ENCODE results near the gene TNRC6B. TPM values are rescaled to one million over a fixed set of nuclear protein-coding genes. Genes with fewer than 3 reads are reported as not detected.
"Not testable (repeated sequence)": the region's sequence is repeated elsewhere in the genome, so short reads cannot be mapped to it uniquely, and the experiment has no call there.

TNRC6B gene
- total RNA-seq, 1 experiment from 2014 or later: 44.6 TPM

DNA sequence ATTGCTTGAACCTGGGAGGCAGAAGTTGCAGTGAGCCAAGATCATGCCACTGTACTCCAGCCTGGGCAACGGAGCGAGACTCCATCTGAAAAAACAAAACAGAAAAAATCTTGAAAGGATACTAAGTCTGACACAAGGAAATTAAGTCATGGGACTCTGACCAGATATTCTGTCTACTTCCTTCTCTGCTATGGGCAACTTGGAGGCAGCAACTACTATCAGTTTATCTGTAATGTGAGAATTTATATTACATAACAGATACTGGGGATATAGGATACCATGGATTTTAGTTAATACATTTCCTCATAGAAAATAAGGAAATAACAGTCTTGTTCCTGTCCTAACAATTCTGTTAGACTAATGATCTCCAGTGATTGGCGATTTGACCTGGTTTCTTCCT is 191.1 kb downstream of the TNRC6B start:
- Mint-ChIP-seq H3K4me1 (ENCODE audit: low read depth, unreplicated experiment) (peaks cover 14% of the 10 kb centered on the region), H3K27ac (ENCODE audit: unreplicated experiment) (no peak overlapping the region), H3K4me3 (ENCODE audit: low read depth, unreplicated experiment) (no peak overlapping the region), H3K36me3 (ENCODE audit: insufficient read depth, unreplicated experiment) (peaks cover 55% of the 10 kb centered on the region), H3K27me3 (ENCODE audit: unreplicated experiment) (no peaks in the 10 kb centered on the region), H3K9me3 (ENCODE audit: low read depth, unreplicated experiment) (no peaks in the 10 kb centered on the region)
- intact Hi-C loops (cut with micrococcal nuclease; ENCODE audit: unreplicated experiment): no loop called here
- no peak for DNase-seq
- TF ChIP-seq, protein P1, sequence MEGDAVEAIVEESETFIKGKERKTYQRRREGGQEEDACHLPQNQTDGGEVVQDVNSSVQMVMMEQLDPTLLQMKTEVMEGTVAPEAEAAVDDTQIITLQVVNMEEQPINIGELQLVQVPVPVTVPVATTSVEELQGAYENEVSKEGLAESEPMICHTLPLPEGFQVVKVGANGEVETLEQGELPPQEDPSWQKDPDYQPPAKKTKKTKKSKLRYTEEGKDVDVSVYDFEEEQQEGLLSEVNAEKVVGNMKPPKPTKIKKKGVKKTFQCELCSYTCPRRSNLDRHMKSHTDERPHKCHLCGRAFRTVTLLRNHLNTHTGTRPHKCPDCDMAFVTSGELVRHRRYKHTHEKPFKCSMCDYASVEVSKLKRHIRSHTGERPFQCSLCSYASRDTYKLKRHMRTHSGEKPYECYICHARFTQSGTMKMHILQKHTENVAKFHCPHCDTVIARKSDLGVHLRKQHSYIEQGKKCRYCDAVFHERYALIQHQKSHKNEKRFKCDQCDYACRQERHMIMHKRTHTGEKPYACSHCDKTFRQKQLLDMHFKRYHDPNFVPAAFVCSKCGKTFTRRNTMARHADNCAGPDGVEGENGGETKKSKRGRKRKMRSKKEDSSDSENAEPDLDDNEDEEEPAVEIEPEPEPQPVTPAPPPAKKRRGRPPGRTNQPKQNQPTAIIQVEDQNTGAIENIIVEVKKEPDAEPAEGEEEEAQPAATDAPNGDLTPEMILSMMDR (IDR thresholded peaks at IDR 0.05; ENCODE audit: unreplicated experiment): no peak
- CTCF ChIA-PET: no interaction called here
- no TSS peak for BruUV-seq (replicated peaks)

DNA sequence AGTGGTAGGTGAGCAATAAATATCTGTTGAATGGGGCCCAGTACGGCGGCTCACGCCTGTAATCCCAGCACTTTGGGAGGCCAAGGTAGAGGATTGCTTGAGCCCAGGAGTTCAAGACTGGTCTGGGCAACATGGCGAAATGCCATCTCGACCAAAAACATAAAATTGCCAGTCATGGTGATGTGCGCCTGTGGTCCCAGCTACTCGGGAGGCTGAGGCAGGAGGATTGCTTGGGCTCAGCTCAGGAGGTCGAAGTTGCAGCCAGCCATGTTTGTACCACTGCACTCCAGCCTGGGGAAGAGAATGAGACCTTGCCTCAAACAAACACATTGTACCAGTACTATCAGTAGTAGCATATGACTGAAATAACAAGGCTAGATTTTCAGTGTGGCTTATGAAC is 196.8 kb downstream of the TNRC6B start:
- Mint-ChIP-seq H3K27me3 (ENCODE audit: unreplicated experiment) (no peaks in the 10 kb centered on the region), H3K36me3 (ENCODE audit: insufficient read depth, unreplicated experiment) (peaks cover 29% of the 10 kb centered on the region), H3K27ac (ENCODE audit: unreplicated experiment) (no peak overlapping the region), H3K9me3 (ENCODE audit: low read depth, unreplicated experiment) (no peaks in the 10 kb centered on the region), H3K4me3 (ENCODE audit: low read depth, unreplicated experiment) (no peak overlapping the region), H3K4me1 (ENCODE audit: low read depth, unreplicated experiment) (peaks cover 18% of the 10 kb centered on the region)
- DNase-seq: no peak
- BruUV-seq (replicated peaks): no TSS peak
- CTCF ChIA-PET: interaction anchor here (0.5 to 0.8 kb wide), 2 partner anchors 23 to 24 kb away, joined by 3 to 6 read pairs; no protein-coding TSS in a partner anchor
- TF ChIP-seq, protein P1 (IDR thresholded peaks at IDR 0.05; ENCODE audit: unreplicated experiment): no peak
- intact Hi-C loops (cut with micrococcal nuclease; ENCODE audit: unreplicated experiment): no loop called here

DNA sequence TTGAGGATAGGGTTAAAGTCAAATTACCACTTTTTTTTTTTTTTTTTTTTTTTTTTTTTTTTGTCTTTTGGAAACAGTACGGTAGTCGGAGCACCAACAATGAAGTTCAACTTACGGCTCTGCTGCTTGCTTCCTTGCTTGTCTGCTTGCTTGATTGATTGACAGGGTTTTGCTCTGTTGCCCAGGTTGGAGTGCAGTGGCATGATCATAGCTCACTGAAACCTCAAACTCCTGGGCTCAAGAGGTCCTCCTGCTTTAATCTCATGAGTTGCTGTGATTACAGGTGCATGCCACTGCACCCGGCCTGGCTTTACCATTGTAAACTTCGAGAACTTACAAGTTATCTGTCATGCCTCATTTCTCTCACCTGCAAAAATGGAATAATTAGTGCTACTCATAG is 198.4 kb downstream of the TNRC6B start:
- Mint-ChIP-seq H3K4me1 (ENCODE audit: low read depth, unreplicated experiment) (peaks cover 20% of the 10 kb centered on the region), H3K27ac (ENCODE audit: unreplicated experiment) (no peak overlapping the region), H3K36me3 (ENCODE audit: insufficient read depth, unreplicated experiment) (peaks cover 15% of the 10 kb centered on the region), H3K9me3 (ENCODE audit: low read depth, unreplicated experiment) (no peaks in the 10 kb centered on the region), H3K27me3 (ENCODE audit: unreplicated experiment) (no peaks in the 10 kb centered on the region), H3K4me3 (ENCODE audit: low read depth, unreplicated experiment) (no peak overlapping the region)
- TF ChIP-seq, protein P1 (IDR thresholded peaks at IDR 0.05; ENCODE audit: unreplicated experiment): no peak
- no TSS peak for BruUV-seq (replicated peaks)
- no peak for DNase-seq
- intact Hi-C loops (cut with micrococcal nuclease; ENCODE audit: unreplicated experiment): no loop called here
- CTCF ChIA-PET: interaction anchor here (0.6 kb wide), 1 partner anchor 21 kb away, joined by 3 read pairs; no protein-coding TSS in a partner anchor

DNA sequence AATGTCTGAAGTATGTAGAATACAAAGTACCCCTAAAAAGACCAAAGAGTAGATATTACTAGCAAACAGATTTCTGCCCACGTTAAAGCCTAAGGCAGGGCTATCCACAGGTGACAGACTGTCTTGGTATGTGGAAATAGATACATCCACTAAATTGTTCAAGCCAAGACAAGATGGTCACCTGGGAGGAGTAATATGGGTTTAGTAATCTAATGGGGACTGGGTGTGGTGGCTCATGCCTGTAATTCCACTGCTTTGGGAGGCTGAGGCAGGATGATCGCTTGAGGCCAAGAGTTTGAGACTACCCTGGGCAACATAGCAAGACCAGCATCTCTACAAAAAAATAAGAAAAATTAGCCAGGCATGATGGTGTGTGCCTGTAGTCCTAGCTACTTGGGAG is 200.2 kb downstream of the TNRC6B start:
- BruUV-seq (replicated peaks): no TSS peak
- CTCF ChIA-PET: interaction anchor here (0.7 to 1.3 kb wide), 2 partner anchors 10 to 59 kb away, joined by 3 read pairs; no protein-coding TSS in a partner anchor
- Mint-ChIP-seq H3K4me1 (ENCODE audit: low read depth, unreplicated experiment) (peaks cover 13% of the 10 kb centered on the region), H3K36me3 (ENCODE audit: insufficient read depth, unreplicated experiment) (no peaks in the 10 kb centered on the region), H3K9me3 (ENCODE audit: low read depth, unreplicated experiment) (no peaks in the 10 kb centered on the region), H3K27me3 (ENCODE audit: unreplicated experiment) (no peaks in the 10 kb centered on the region), H3K4me3 (ENCODE audit: low read depth, unreplicated experiment) (no peak overlapping the region), H3K27ac (ENCODE audit: unreplicated experiment) (no peak overlapping the region)
- intact Hi-C loops (cut with micrococcal nuclease; ENCODE audit: unreplicated experiment): no loop called here
- DNase-seq: no peak
- TF ChIP-seq, protein P1 (IDR thresholded peaks at IDR 0.05; ENCODE audit: unreplicated experiment): no peak

DNA sequence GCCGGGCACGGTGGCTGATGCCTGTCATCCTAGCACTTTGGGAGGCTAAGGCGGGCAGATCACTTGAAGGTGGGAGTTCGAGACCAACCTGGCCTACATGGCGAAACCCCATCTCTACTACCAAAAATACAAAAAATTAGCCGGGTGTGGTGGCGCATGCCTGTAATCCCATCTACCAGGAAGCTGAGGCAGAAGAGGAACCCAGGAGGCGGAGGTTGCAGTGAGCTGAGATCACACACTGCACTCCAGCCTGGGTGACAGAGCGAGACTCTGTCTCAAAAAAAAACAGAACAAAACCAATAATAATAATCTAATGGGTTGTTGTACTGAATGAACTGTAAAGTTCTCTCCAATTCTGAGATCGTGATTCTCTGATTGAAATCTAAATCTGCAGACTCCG is 200.7 kb downstream of the TNRC6B start:
- DNase-seq, CTCF ChIA-PET: not testable (repeated sequence)

More for the DNA sequence above, 200.7 kb downstream of the TNRC6B start:
- H3K4me1 Mint-ChIP-seq (ENCODE audit: low read depth, unreplicated experiment); intact Hi-C loops (cut with micrococcal nuclease; ENCODE audit: unreplicated experiment); BruUV-seq (replicated peaks); H3K36me3 Mint-ChIP-seq (ENCODE audit: insufficient read depth, unreplicated experiment); H3K27ac Mint-ChIP-seq (ENCODE audit: unreplicated experiment); H3K4me3 Mint-ChIP-seq (ENCODE audit: low read depth, unreplicated experiment); H3K9me3 Mint-ChIP-seq (ENCODE audit: low read depth, unreplicated experiment); H3K27me3 Mint-ChIP-seq (ENCODE audit: unreplicated experiment): not testable (repeated sequence)
